SIG-M5 (cell line): ENCODE data around the gene SLC10A7.
"Not testable (repeated sequence)": the region's sequence is repeated elsewhere in the genome, so short reads cannot be mapped to it uniquely, and the experiment has no call there.

Experiments
- DNase-seq: peaks from one replicate; lab custom pipeline; 2025; lab: John Stamatoyannopoulos, UW

SLC10A7 gene

GRCh38 chr4:146350114-146350513, 171.6 kb downstream of the SLC10A7 start:
- DNase-seq = not testable (repeated sequence)

GRCh38 chr4:146349306-146349705, 172.4 kb downstream of the SLC10A7 start:
- DNase-seq = no peak

GRCh38 chr4:146347822-146348221, 173.9 kb downstream of the SLC10A7 start:
- DNase-seq = no peak

DNA sequence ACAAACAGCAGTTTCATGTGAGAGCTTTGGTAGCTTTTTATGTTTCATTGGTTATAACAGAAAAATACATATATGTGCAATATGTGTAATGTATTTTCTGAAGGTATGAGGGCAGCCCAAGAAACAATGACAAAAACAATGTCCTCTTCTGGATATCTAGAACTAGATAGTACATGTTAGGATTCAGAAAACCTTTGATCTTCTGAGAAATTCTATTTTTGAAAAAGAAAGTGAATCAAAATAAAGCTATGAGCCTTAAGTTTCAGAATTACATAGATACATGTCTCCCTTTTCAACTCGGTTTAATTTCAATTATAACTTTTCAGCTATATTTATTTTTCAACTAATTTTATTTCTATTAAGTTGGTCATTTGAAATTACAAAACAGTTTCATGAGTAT, 175.5 kb downstream of the SLC10A7 start:
- no peak for DNase-seq

DNA sequence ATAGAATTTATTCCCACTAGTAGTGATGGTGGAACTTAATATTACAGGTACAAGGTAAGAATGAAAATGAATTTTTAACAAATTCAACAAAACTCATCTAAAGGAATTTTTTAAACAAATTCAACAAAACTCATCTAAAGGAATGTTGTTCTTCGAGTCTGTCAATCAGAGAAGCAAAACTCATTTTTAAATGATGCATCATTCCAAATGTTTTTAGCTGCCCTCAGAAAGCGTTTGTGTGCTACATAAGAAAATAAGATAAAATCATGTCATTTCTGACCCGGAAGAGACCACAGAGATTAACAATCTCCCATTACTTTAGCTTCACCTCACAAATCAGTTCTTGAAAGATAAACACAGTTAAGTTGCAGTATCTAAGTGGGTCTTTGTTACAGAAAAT, 178.0 kb downstream of the SLC10A7 start:
- DNase-seq = no peak

DNA sequence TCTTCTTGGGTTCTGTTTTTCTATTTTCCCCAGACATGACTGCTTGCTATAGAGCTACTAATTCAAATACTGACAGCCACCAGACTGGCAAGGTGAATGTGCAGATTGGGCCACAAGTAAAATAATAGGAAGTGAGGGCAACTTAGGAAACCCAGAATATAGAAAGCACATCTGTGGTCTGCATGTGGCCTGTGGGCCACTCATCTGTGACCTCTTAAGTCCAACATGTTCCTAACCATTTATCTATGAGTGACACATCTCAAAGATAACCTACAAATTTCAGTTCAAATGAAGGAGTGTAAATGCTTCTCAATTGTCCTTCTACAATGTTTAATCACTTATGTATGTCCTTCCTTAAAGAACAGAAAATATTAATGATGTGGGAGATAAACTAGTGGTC, 178.5 kb downstream of the SLC10A7 start:
- DNase-seq = no peak

DNA sequence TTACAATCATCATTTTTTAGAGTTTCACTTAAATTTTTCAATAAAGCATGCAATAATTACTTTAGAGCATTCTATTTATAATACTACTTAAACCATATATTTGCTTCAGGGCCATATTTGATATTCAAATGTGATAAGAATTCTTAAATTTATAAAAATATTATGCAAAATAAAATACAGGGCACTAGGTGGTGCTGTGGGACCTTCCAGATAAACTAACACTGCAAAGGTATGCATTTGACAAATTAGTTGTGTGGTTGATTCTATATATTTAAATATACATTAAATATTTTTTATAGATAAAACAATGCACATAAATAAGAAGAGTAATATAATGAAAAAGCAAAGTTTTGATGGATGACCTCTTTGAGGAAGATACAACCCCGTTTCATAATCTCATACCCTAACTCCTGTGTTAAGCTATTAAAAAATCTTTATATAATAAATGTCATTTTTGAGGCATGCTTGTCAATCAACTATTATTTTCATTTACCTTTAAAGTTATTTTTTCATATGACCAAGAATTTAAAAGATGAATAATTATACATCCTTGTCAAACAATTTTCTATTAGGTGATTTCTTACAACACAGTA, 179.0 kb downstream of the SLC10A7 start:
- DNase-seq = no peak

GRCh38 chr4:146340798-146341197, 180.9 kb downstream of the SLC10A7 start:
- DNase-seq = no peak

DNA sequence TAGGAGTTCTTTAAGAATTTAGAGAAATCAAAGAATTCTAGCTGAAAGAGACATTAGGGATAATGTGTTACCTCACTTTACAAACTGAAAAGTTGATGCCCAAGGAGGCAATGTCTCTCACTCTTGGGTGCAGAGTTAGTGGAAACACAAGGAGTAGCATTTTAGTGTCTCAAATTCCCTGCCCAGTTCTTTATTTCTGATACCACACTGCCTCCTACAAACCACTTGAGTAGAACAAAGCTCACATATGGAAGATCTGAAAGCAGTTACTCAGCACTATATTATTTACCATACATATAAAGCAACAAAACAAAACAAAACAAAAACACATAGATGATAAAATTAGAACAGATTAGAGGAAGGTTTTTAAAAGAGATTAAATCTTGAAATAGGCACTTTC, 183.2 kb downstream of the SLC10A7 start:
- no peak for DNase-seq

DNA sequence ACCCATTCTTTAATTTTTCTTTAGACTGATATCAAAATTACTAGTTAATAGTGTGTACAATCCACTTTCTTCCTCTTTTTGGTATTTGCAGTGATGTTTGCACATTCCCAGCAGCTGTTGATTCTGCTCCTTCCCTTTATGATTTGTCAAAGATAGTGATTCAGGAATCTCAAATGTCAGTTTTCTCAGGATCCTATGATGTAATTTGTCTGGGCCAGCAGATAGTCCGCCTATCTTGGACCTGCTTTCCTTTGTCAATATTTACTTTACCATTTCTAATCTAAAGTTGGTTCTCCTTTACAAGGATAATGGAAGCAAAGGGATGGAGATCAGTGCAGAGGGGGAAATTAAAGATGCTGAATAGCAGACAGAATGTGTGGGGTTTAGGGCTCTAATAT, 185.3 kb downstream of the SLC10A7 start:
- no peak for DNase-seq

GRCh38 chr4:146335763-146336409, 185.9 kb downstream of the SLC10A7 start:
- DNase-seq = no peak

GRCh38 chr4:146334862-146335449, 186.8 kb downstream of the SLC10A7 start:
- DNase-seq = no peak

DNA sequence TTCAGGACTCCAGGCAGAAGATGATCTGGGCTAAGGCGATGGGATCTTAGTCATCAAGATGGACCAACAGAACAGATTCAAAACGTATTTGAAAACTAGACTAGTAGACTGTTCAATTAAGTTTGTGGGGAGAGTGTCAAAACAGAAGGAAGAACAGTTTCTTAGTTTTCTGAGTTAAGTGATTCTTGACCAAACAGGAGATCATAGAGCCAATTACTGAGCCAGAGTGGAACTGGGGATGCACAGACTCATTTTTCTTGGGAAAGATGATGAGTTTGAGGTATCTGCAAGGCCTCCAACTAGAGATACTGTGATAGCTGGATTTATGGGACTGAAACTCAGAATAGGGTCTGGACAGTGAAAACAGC, 187.9 kb downstream of the SLC10A7 start:
- DNase-seq = no peak

GRCh38 chr4:146333187-146333894, 188.4 kb downstream of the SLC10A7 start:
- no peak for DNase-seq

GRCh38 chr4:146330392-146330791, 191.3 kb downstream of the SLC10A7 start:
- no peak for DNase-seq

GRCh38 chr4:146329050-146329716, 192.6 kb downstream of the SLC10A7 start:
- no peak for DNase-seq

DNA sequence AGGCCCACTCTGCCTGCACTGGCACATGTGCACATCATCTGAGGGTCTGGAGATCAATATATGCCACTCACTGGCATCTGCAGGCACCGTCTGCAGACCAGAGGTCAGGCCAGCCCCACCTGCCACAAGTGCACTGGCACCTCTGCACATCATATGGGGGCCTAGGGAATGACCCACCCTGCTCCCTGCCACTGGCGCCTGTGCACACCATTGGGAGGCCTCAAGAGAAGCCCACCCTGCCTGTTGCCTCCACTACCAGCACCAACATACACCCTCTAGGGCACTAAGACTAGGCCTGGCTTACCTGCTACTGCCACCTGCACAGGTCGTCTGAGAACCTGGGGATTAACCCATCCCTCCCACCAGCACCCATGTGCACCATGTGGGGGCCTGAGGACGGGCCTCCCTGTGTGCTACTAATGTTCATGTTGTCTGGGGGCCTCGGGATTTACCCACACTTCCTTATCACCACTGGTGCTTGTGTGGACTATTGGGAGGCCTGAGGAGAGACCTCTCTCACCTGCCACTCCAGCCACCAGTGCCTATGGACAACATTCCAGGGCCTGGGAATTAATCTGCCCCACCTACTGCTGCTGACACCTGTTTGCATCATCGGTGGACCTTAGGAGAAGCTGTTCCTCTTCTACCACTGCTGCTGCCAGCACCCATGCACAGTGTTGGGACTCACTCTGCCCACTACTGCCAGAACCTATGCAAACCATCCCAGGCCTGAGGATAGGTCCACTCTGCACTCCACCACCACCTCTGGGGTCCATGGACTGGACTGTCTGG, 193.7 kb downstream of the SLC10A7 start:
- DNase-seq = no peak

DNA sequence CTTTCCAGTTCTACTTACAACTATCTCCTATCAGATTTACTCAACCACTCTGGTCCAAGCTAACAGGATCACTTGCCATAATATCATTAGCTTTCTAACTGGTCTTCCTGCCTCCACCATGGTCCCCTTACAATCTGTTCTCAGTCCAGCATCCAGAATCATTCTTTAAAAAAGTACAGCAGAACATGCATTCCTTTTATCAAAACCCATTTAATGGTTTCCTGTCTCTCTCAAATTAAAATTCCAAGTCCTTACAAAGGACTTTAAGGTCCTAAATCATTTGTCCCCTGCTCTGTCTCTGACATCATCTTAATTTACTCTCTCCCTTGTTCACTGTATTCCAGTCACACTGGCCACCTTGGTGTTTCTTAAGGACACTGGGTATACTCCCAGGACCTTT, 202.8 kb downstream of the SLC10A7 start:
- DNase-seq = no peak

DNA sequence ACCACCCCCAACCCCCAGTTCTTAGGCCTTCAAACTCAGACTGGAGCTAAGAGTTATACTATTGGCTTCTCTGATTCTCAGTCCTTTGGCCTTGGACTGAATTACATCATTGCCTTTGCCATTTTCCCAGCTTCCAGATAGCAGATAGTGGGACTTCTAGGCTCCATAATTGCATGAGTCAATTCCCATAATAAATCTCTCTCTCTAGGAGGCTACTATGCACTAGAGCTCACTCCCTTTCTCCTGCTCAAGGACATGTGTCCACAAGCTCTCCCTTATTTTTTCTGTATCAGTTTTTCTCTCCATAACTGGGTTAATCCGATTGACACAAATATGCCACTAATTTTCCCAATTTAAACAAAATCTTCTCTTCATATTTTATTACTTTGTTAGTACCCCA, 204.0 kb downstream of the SLC10A7 start:
- DNase-seq = no peak

- DNase-seq = no peak
Observed at GRCh38 chr4:146315184-146315583, 206.6 kb downstream of the SLC10A7 start.

GRCh38 chr4:146311238-146311970, 210.3 kb downstream of the SLC10A7 start:
- DNase-seq = no peak
